ENCODE results near the gene CATSPERB. TPM values are rescaled to one million over a fixed set of nuclear protein-coding genes. Genes with fewer than 3 reads are reported as not detected.

Gene CATSPERB
- total RNA-seq, 5 donors from 2014 or later (not counting 1 experiment from before 2014, with no cell fraction given) = 2.5 to 6.2 (median 4.0) TPM

GRCh38 chr14:91755570-91756295 lies 23.8 kb upstream of the CATSPERB start:
- H3K36me3 Mint-ChIP-seq = peaks cover 18% of the 10 kb centered on the region
- ATAC-seq (replicated peaks in 1 of 4) (no peak), DNase-seq (no peak)
- H3K4me3 ChIP-seq (ENCODE audit: control insufficient read depth in 1 of 2, extremely low read depth in 1 of 2, low read length in 1 of 2) = no peak overlapping the region
- no peaks in the 10 kb centered on the region for H3K27me3 ChIP-seq (replicated peaks in 1 of 2; ENCODE audit: control insufficient read depth in 2 of 2, extremely low read depth in 1 of 2, insufficient read depth in 2 of 2, low read length in 1 of 2)
- H3K27ac Mint-ChIP-seq = no peak overlapping the region
- no peaks in the 10 kb centered on the region for H3K4me1 ChIP-seq (ENCODE audit: control insufficient read depth in 1 of 2, extremely low read depth in 1 of 2, insufficient read depth in 2 of 2, low read length in 2 of 2)
- H3K36me3 ChIP-seq (ENCODE audit: control insufficient read depth in 2 of 2, extremely low read depth in 1 of 2, insufficient read depth in 1 of 2, low read length in 1 of 2) = peaks cover 0 to 5% of the 10 kb centered on the region in 2 donors
- ChIA-PET CTCF (no interaction called here), POLR2A (no interaction called here)
- H3K9me3 ChIP-seq = no peaks in the 10 kb centered on the region
- no peak overlapping the region for H3K4me3 Mint-ChIP-seq
- peaks cover 5 to 18% (median 7%) of the 10 kb centered on the region in 3 donors for H3K9me3 Mint-ChIP-seq
- 67% methylated on average over 3 of the region's 4 CpGs for WGBS (ENCODE audit: insufficient coverage)
- no peak overlapping the region for H3K27ac ChIP-seq (ENCODE audit: low read length)
- H3K27me3 Mint-ChIP-seq = no peaks in the 10 kb centered on the region
- H3K4me1 Mint-ChIP-seq = no peaks in the 10 kb centered on the region

DNA sequence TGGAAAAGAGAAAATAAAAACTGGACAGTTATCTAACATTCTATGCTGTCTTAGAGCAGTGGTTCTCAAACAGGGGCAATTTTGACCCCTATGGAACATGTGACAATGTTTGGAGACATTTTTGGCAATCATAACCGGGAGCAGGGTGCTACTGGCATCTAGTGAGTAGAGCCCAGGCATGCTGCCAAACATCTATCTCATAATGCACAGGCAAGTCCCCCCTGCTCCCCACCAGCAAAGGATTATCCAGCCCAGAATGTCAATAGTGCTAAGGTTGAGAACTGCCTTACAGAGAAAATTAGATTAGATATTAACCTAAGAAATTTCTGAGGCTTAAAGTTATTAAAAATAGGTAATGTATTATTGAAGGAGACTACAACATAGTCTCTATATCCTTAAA lies 22.9 kb upstream of the CATSPERB start:
- H3K27ac ChIP-seq (ENCODE audit: low read length) = no peak overlapping the region
- no peak overlapping the region for H3K4me3 ChIP-seq (ENCODE audit: control insufficient read depth in 1 of 2, extremely low read depth in 1 of 2, low read length in 1 of 2)
- ATAC-seq (replicated peaks in 1 of 4) (no peak), DNase-seq (no peak)
- no CpG with 5 or more reads among the region's 1 CpG for WGBS (ENCODE audit: insufficient coverage)
- H3K4me1 Mint-ChIP-seq = no peaks in the 10 kb centered on the region
- peaks cover 10% of the 10 kb centered on the region for H3K36me3 Mint-ChIP-seq
- CTCF ChIA-PET = no interaction called here
- H3K4me1 ChIP-seq (ENCODE audit: control insufficient read depth in 1 of 2, extremely low read depth in 1 of 2, insufficient read depth in 2 of 2, low read length in 2 of 2) = no peaks in the 10 kb centered on the region
- POLR2A ChIA-PET = no interaction called here
- no peak overlapping the region for H3K27ac Mint-ChIP-seq
- no peaks in the 10 kb centered on the region for H3K27me3 Mint-ChIP-seq
- no peaks in the 10 kb centered on the region for H3K9me3 ChIP-seq
- H3K4me3 Mint-ChIP-seq = no peak overlapping the region
- no peaks in the 10 kb centered on the region for H3K36me3 ChIP-seq (ENCODE audit: control insufficient read depth in 2 of 2, extremely low read depth in 1 of 2, insufficient read depth in 1 of 2, low read length in 1 of 2)
- peaks cover 0 to 10% (median 2%) of the 10 kb centered on the region in 3 donors for H3K9me3 Mint-ChIP-seq
- H3K27me3 ChIP-seq (replicated peaks in 1 of 2; ENCODE audit: control insufficient read depth in 2 of 2, extremely low read depth in 1 of 2, insufficient read depth in 2 of 2, low read length in 1 of 2) = no peaks in the 10 kb centered on the region

- Histone ChIP-seq H3K27ac (ENCODE audit: low read length) (no peak overlapping the region), H3K4me3 (ENCODE audit: control insufficient read depth in 1 of 2, extremely low read depth in 1 of 2, low read length in 1 of 2) (no peak overlapping the region), H3K4me1 (ENCODE audit: control insufficient read depth in 1 of 2, extremely low read depth in 1 of 2, insufficient read depth in 2 of 2, low read length in 2 of 2) (no peaks in the 10 kb centered on the region), H3K36me3 (ENCODE audit: control insufficient read depth in 2 of 2, extremely low read depth in 1 of 2, insufficient read depth in 1 of 2, low read length in 1 of 2) (no peaks in the 10 kb centered on the region), H3K9me3 (no peaks in the 10 kb centered on the region), H3K27me3 (replicated peaks in 1 of 2; ENCODE audit: control insufficient read depth in 2 of 2, extremely low read depth in 1 of 2, insufficient read depth in 2 of 2, low read length in 1 of 2) (no peaks in the 10 kb centered on the region)
- CTCF ChIA-PET = no interaction called here
- Mint-ChIP-seq H3K4me1 (no peaks in the 10 kb centered on the region), H3K27ac (no peak overlapping the region), H3K4me3 (no peak overlapping the region), H3K27me3 (no peaks in the 10 kb centered on the region), H3K36me3 (peaks cover 6% of the 10 kb centered on the region), H3K9me3 (peaks cover 0 to 4% (median 2%) of the 10 kb centered on the region in 3 donors)
- POLR2A ChIA-PET = interaction anchor here in 1 of 2 donors (0.5 kb wide), 1 partner anchor 45 kb away, joined by 4 read pairs; no protein-coding TSS in a partner anchor
- WGBS (ENCODE audit: insufficient coverage) = no CpG with 5 or more reads among the region's 1 CpG
- DNase-seq (no peak), ATAC-seq (replicated peaks in 1 of 4) (no peak)
These were observed 22.3 kb upstream of the CATSPERB start for GRCh38 chr14:91754185-91754584.

GRCh38 chr14:91753501-91754128 lies 21.7 kb upstream of the CATSPERB start:
- ATAC-seq (replicated peaks in 1 of 4) (no peak), DNase-seq (no peak)
- H3K4me1 ChIP-seq (ENCODE audit: control insufficient read depth in 1 of 2, extremely low read depth in 1 of 2, insufficient read depth in 2 of 2, low read length in 2 of 2) = no peaks in the 10 kb centered on the region
- H3K9me3 Mint-ChIP-seq = no peaks in the 10 kb centered on the region
- ChIA-PET POLR2A (interaction anchor here in 1 of 2 donors (0.5 kb wide), 1 partner anchor 46 kb away, joined by 4 read pairs; no protein-coding TSS in a partner anchor), CTCF (no interaction called here)
- WGBS (ENCODE audit: insufficient coverage) = 96% methylated on average over 4 of the region's 4 CpGs
- no peak overlapping the region for H3K4me3 Mint-ChIP-seq
- H3K27ac ChIP-seq (ENCODE audit: low read length) = no peak overlapping the region
- no peaks in the 10 kb centered on the region for H3K9me3 ChIP-seq
- H3K27me3 ChIP-seq (replicated peaks in 1 of 2; ENCODE audit: control insufficient read depth in 2 of 2, extremely low read depth in 1 of 2, insufficient read depth in 2 of 2, low read length in 1 of 2) = no peaks in the 10 kb centered on the region
- no peaks in the 10 kb centered on the region for H3K36me3 ChIP-seq (ENCODE audit: control insufficient read depth in 2 of 2, extremely low read depth in 1 of 2, insufficient read depth in 1 of 2, low read length in 1 of 2)
- H3K4me1 Mint-ChIP-seq = no peaks in the 10 kb centered on the region
- H3K4me3 ChIP-seq (ENCODE audit: control insufficient read depth in 1 of 2, extremely low read depth in 1 of 2, low read length in 1 of 2) = no peak overlapping the region
- peaks cover 2% of the 10 kb centered on the region for H3K36me3 Mint-ChIP-seq
- no peaks in the 10 kb centered on the region for H3K27me3 Mint-ChIP-seq
- H3K27ac Mint-ChIP-seq = no peak overlapping the region

GRCh38 chr14:91752961-91753360 lies 21.1 kb upstream of the CATSPERB start:
- POLR2A ChIA-PET = no interaction called here
- Histone ChIP-seq H3K27me3 (replicated peaks in 1 of 2; ENCODE audit: control insufficient read depth in 2 of 2, extremely low read depth in 1 of 2, insufficient read depth in 2 of 2, low read length in 1 of 2) (no peaks in the 10 kb centered on the region), H3K9me3 (no peaks in the 10 kb centered on the region), H3K36me3 (ENCODE audit: control insufficient read depth in 2 of 2, extremely low read depth in 1 of 2, insufficient read depth in 1 of 2, low read length in 1 of 2) (no peaks in the 10 kb centered on the region), H3K4me3 (ENCODE audit: control insufficient read depth in 1 of 2, extremely low read depth in 1 of 2, low read length in 1 of 2) (no peak overlapping the region), H3K4me1 (ENCODE audit: control insufficient read depth in 1 of 2, extremely low read depth in 1 of 2, insufficient read depth in 2 of 2, low read length in 2 of 2) (no peaks in the 10 kb centered on the region), H3K27ac (ENCODE audit: low read length) (no peak overlapping the region)
- CTCF ChIA-PET = no interaction called here
- H3K27me3 Mint-ChIP-seq = no peaks in the 10 kb centered on the region
- H3K4me3 Mint-ChIP-seq = no peak overlapping the region
- peaks cover 2% of the 10 kb centered on the region for H3K36me3 Mint-ChIP-seq
- ATAC-seq (replicated peaks in 1 of 4) (no peak), DNase-seq (no peak)
- no peaks in the 10 kb centered on the region for H3K4me1 Mint-ChIP-seq
- WGBS (ENCODE audit: insufficient coverage) = 100% methylated on average over 1 of the region's 1 CpG
- no peaks in the 10 kb centered on the region for H3K9me3 Mint-ChIP-seq
- no peak overlapping the region for H3K27ac Mint-ChIP-seq

DNA sequence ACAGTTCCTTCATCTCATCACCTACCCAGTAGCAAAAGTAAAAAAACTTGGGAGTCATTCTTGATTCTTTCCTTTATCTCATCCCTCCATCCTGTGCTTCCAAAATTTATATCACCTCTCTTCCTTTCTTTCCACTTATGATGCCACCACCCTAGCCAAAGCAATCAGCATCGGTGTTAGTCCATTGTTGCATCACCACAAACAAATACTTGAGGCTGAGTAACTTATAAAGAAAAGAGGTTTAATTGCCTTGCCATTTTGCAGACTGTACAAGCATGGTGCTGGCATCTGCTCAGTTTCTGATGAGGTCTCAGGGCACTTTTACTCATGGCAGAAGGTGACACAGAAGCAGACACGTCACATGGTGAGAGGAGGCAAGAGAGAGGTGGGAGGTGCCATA lies 19.8 kb upstream of the CATSPERB start:
- H3K27ac ChIP-seq (ENCODE audit: low read length) = no peak overlapping the region
- H3K4me1 ChIP-seq (ENCODE audit: control insufficient read depth in 1 of 2, extremely low read depth in 1 of 2, insufficient read depth in 2 of 2, low read length in 2 of 2) = no peaks in the 10 kb centered on the region
- DNase-seq (no peak), ATAC-seq (replicated peaks in 1 of 4) (peak in 1 of 4 experiments; percentile 6)
- no peak overlapping the region for H3K4me3 Mint-ChIP-seq
- H3K27ac Mint-ChIP-seq = no peak overlapping the region
- WGBS (ENCODE audit: insufficient coverage) = no CpG with 5 or more reads among the region's 2 CpGs
- ChIA-PET CTCF (no interaction called here), POLR2A (no interaction called here)
- H3K4me1 Mint-ChIP-seq = no peaks in the 10 kb centered on the region
- no peaks in the 10 kb centered on the region for H3K9me3 Mint-ChIP-seq
- H3K27me3 ChIP-seq (replicated peaks in 1 of 2; ENCODE audit: control insufficient read depth in 2 of 2, extremely low read depth in 1 of 2, insufficient read depth in 2 of 2, low read length in 1 of 2) = no peaks in the 10 kb centered on the region
- no peak overlapping the region for H3K4me3 ChIP-seq (ENCODE audit: control insufficient read depth in 1 of 2, extremely low read depth in 1 of 2, low read length in 1 of 2)
- H3K9me3 ChIP-seq = no peaks in the 10 kb centered on the region
- no peaks in the 10 kb centered on the region for H3K36me3 ChIP-seq (ENCODE audit: control insufficient read depth in 2 of 2, extremely low read depth in 1 of 2, insufficient read depth in 1 of 2, low read length in 1 of 2)
- no peaks in the 10 kb centered on the region for H3K27me3 Mint-ChIP-seq
- peaks cover 2% of the 10 kb centered on the region for H3K36me3 Mint-ChIP-seq

Measured in T-cell (primary cell).